DOHH2 (cell line): ENCODE measurements around the gene EIF4B.

ENCODE experiments used
- H3F3A ChIP-seq: fragments of 200-600 bp; sonication (generic), shearing (Covaris generic); 2 replicates; pipeline ENCODE4 v1.6.0; 2016; ENCODE audit warnings: antibody characterized with exemption, mild to moderate bottlenecking; ENCODE audit not compliant: control insufficient read depth, insufficient read depth
- H3K27ac ChIP-seq: fragments of 200-600 bp; sonication (generic); 2 replicates; pipeline ENCODE4 v1.5.1; 2014; ENCODE audit warnings: low read depth, mild to moderate bottlenecking, low read length, moderate library complexity
- H3K27me3 ChIP-seq: fragments of 200-600 bp; sonication (generic); 2 replicates; pipeline ENCODE4 v1.6.1; 2014; ENCODE audit warnings: mild to moderate bottlenecking, low read length, mixed read lengths; ENCODE audit not compliant: control insufficient read depth
- H3K36me3 ChIP-seq: fragments of 200-600 bp; sonication (generic); 2 replicates; pipeline ENCODE4 v1.6.1; 2014; ENCODE audit warnings: mild to moderate bottlenecking, low read length, moderate library complexity, mixed read lengths; ENCODE audit not compliant: control insufficient read depth
- H3K4me1 ChIP-seq: fragments of 200-600 bp; sonication (generic); 2 replicates; pipeline ENCODE4 v1.6.1; 2014; ENCODE audit warnings: mild to moderate bottlenecking, low read length, mixed read lengths; ENCODE audit not compliant: control insufficient read depth
- H3K4me2 ChIP-seq: fragments of 200-600 bp; sonication (generic); 2 replicates; pipeline ENCODE4 v1.6.0; 2014; ENCODE audit warnings: mild to moderate bottlenecking, low read length, moderate library complexity
- H3K4me3 ChIP-seq: fragments of 200-600 bp; sonication (generic); 2 replicates; pipeline ENCODE4 v1.5.1; 2014; ENCODE audit warnings: mild to moderate bottlenecking, low read length, mixed read lengths
- H3K79me2 ChIP-seq: fragments of 200-600 bp; sonication (generic); 2 replicates; pipeline ENCODE4 v1.6.1; 2014; ENCODE audit warnings: mild to moderate bottlenecking, low read length, mixed read lengths; ENCODE audit not compliant: control insufficient read depth
- H3K9me2 ChIP-seq: fragments of 200-600 bp; sonication (generic); replicated peaks from 2 replicates; pipeline ENCODE4 v1.6.1; 2014; ENCODE audit warnings: mild to moderate bottlenecking, low read length, mixed read lengths; ENCODE audit not compliant: control insufficient read depth
- H3K9me3 ChIP-seq: fragments of 200-600 bp; sonication (generic); 2 replicates; pipeline ENCODE4 v1.6.1; 2014; ENCODE audit warnings: antibody characterized with exemption, low read length, mixed read lengths; ENCODE audit not compliant: control insufficient read depth, insufficient read depth
- H4K20me1 ChIP-seq: fragments of 200-600 bp; sonication (generic); 2 replicates; pipeline ENCODE4 v1.6.0; 2014; ENCODE audit warnings: low read depth, mild to moderate bottlenecking, antibody characterized with exemption, low read length, moderate library complexity; ENCODE audit not compliant: control insufficient read depth, insufficient read depth
- CTCF ChIP-seq: fragments of 200-600 bp; sonication (generic); IDR thresholded peaks from one replicate; pipeline ENCODE4 v1.5.1; 2014; ENCODE audit warnings: antibody characterized with exemption, mild to moderate bottlenecking, low read depth, low read length; ENCODE audit not compliant: poor library complexity, severe bottlenecking
- EZH2phosphoT487 ChIP-seq: fragments of 200-600 bp; sonication (generic); IDR thresholded peaks from 2 replicates; pipeline ENCODE4 v1.6.1; 2017; ENCODE audit warnings: borderline replicate concordance, mild to moderate bottlenecking, antibody characterized with exemption, low read length, moderate library complexity, mixed read lengths

EIF4B gene

GRCh38 chr12:53051881-53052412 is 45.7 kb downstream of the EIF4B start:
- H3K27ac ChIP-seq: no peak overlapping the region
- H3K79me2 ChIP-seq: no peaks in the 10 kb centered on the region
- peaks cover 22% of the 10 kb centered on the region for H3K4me1 ChIP-seq

GRCh38 chr12:53052419-53053217 is 46.4 kb downstream of the EIF4B start:
- H3F3A ChIP-seq: 0 out of 2 replicates have a peak, but pooled peaks cover 4% of the 10 kb centered on the region
- H3K27me3 ChIP-seq: peaks cover 4% of the 10 kb centered on the region
- H3K4me3 ChIP-seq: no peak overlapping the region
- no peaks in the 10 kb centered on the region for H3K9me2 ChIP-seq
- TF ChIP-seq CTCF (no peak), EZH2phosphoT487 (no peak)
- H3K79me2 ChIP-seq: no peaks in the 10 kb centered on the region
- H3K4me2 ChIP-seq: no peak overlapping the region
- no peak overlapping the region for H3K27ac ChIP-seq
- H3K36me3 ChIP-seq: no peaks in the 10 kb centered on the region
- no peaks in the 10 kb centered on the region for H3K9me3 ChIP-seq
- peaks cover 20% of the 10 kb centered on the region for H3K4me1 ChIP-seq
- H4K20me1 ChIP-seq: 0 out of 2 replicates have a peak, but pooled peaks cover 3% of the 10 kb centered on the region

More at GRCh38 chr12:53051881-53052412, 45.7 kb downstream of the EIF4B start:
- Histone ChIP-seq H4K20me1 (0 out of 2 replicates have a peak, but pooled peaks cover 3% of the 10 kb centered on the region), H3F3A (0 out of 2 replicates have a peak, but pooled peaks cover 4% of the 10 kb centered on the region), H3K27me3 (peaks cover 1% of the 10 kb centered on the region; the same call in 1 of the 2 replicates), H3K4me2 (no peak overlapping the region), H3K36me3 (no peaks in the 10 kb centered on the region), H3K9me2 (no peaks in the 10 kb centered on the region), H3K9me3 (no peaks in the 10 kb centered on the region), H3K4me3 (no peak overlapping the region)
- no peak for TF ChIP-seq CTCF
- TF ChIP-seq EZH2phosphoT487: no peak

- H3K9me3 ChIP-seq: no peaks in the 10 kb centered on the region
- no peaks in the 10 kb centered on the region for H3K79me2 ChIP-seq
- 0 out of 2 replicates have a peak, but pooled peaks cover 4% of the 10 kb centered on the region for H3F3A ChIP-seq
- H3K4me2 ChIP-seq: peak overlapping the region; percentile 87
- 0 out of 2 replicates have a peak, but pooled peaks cover 3% of the 10 kb centered on the region for H4K20me1 ChIP-seq
- TF ChIP-seq EZH2phosphoT487 (no peak), CTCF (peak; percentile 87)
- H3K4me1 ChIP-seq: peaks cover 12% of the 10 kb centered on the region
- no peaks in the 10 kb centered on the region for H3K9me2 ChIP-seq
- peaks cover 5% of the 10 kb centered on the region for H3K27me3 ChIP-seq
- H3K27ac ChIP-seq: 0 out of 2 replicates have a peak overlapping the region, but pooled peaks have one; percentile 5
- peak overlapping the region; percentile 89 for H3K4me3 ChIP-seq
- H3K36me3 ChIP-seq: no peaks in the 10 kb centered on the region
Observed at GRCh38 chr12:53053218-53054111, 47.2 kb downstream of the EIF4B start.
